ENCODE data around the gene SLC51A. TPM values are rescaled to one million over a fixed set of nuclear protein-coding genes. Genes with fewer than 3 reads are reported as not detected.

Gene SLC51A
- polyA plus RNA-seq, 2 donors: 0.21 to 0.69 TPM

DNA sequence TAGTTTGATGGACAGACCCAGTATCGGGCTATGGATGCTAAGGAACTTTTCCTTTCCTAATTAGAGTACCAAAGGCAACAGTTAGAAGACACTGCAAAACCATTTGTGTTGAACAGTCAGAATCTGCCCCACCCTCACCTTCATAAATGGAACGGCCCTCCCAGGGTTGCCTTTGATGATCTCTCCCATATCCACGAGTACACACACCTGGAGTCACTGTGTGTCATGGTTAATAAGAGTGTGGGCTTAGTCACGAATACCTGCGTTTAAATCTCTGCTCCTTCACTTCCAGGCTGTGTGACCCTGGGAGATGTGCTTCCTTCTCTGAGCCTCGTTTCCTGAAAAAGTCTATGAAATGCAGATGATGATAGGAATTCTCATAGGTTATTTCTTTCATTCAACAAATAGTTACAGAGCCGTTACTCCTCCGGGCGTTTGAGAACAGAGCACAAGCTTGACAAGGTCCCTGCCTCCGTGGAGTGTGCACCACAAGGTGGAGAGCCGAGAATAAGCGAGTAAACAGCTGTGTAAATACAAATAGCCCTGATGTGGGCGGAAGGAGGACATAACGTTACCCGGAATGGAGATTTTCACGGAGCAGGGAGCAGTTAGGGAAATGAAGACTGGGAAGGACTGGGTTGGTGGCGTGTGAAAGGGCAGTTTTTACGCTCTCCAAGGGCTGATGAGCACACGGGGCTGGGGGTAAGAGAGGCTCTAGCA is 6.7 kb downstream of the SLC51A start:
- Histone ChIP-seq H3K27ac (ENCODE audit: low read depth in 2 of 2, low read length in 1 of 2) (no peak overlapping the region), H3K27me3 (ENCODE audit: control insufficient read depth in 1 of 2, insufficient read depth in 2 of 2, low read length in 2 of 2) (no peaks in the 10 kb centered on the region)

DNA sequence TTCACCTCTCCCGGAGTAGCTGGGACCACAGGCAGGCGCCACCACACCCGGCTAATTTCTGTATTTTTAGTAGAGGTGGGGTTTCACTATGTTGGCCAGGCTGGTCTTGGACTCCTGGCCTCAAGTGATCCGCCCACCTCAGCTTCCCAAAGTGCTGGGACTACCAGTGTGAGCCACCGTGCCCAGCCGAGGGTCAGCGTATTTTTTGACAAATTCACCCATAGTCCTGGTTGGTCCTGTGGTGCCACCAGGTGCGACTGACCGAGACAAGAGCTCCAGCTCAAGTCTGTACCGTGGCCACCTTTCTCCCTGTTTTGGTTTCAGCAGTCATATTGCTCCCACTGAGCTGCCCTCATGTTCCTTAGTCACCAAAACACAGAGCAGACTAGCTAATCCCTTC is 8.8 kb downstream of the SLC51A start:
- Histone ChIP-seq H3K27me3 (ENCODE audit: control insufficient read depth in 1 of 2, insufficient read depth in 2 of 2, low read length in 2 of 2) (no peaks in the 10 kb centered on the region), H3K9me3 (ENCODE audit: control insufficient read depth in 2 of 2, insufficient read depth in 1 of 2, low read depth in 1 of 2, low read length in 1 of 2) (no peaks in the 10 kb centered on the region), H3K27ac (ENCODE audit: low read depth in 2 of 2, low read length in 1 of 2) (no peak overlapping the region), H3K4me3 (ENCODE audit: low read depth in 1 of 2, low read length in 2 of 2) (no peak overlapping the region), H3K4me1 (ENCODE audit: control insufficient read depth in 2 of 2, insufficient read depth in 2 of 2, low read length in 1 of 2) (peaks cover 0 to 2% of the 10 kb centered on the region in 2 donors), H3K36me3 (ENCODE audit: control insufficient read depth in 2 of 2, insufficient read depth in 2 of 2, low read length in 1 of 2) (no peaks in the 10 kb centered on the region)
- 91 to 97% methylated on average over 10 of the region's 10 CpGs for WGBS, 2 donors

More for the DNA sequence above, 6.7 kb downstream of the SLC51A start:
- Histone ChIP-seq H3K36me3 (ENCODE audit: control insufficient read depth in 2 of 2, insufficient read depth in 2 of 2, low read length in 1 of 2) (no peaks in the 10 kb centered on the region), H3K9me3 (ENCODE audit: control insufficient read depth in 2 of 2, insufficient read depth in 1 of 2, low read depth in 1 of 2, low read length in 1 of 2) (no peaks in the 10 kb centered on the region), H3K4me3 (ENCODE audit: low read depth in 1 of 2, low read length in 2 of 2) (no peak overlapping the region), H3K4me1 (ENCODE audit: control insufficient read depth in 2 of 2, insufficient read depth in 2 of 2, low read length in 1 of 2) (peaks cover 2 to 3% of the 10 kb centered on the region in 2 donors)
- 51 to 57% methylated on average over 19 of the region's 19 CpGs for WGBS, 2 donors

- Histone ChIP-seq H3K27ac (ENCODE audit: low read depth in 2 of 2, low read length in 1 of 2) (no peak overlapping the region), H3K27me3 (ENCODE audit: control insufficient read depth in 1 of 2, insufficient read depth in 2 of 2, low read length in 2 of 2) (no peaks in the 10 kb centered on the region), H3K4me1 (ENCODE audit: control insufficient read depth in 2 of 2, insufficient read depth in 2 of 2, low read length in 1 of 2) (peaks cover 0 to 2% of the 10 kb centered on the region in 2 donors), H3K4me3 (ENCODE audit: low read depth in 1 of 2, low read length in 2 of 2) (no peak overlapping the region), H3K36me3 (ENCODE audit: control insufficient read depth in 2 of 2, insufficient read depth in 2 of 2, low read length in 1 of 2) (no peaks in the 10 kb centered on the region), H3K9me3 (ENCODE audit: control insufficient read depth in 2 of 2, insufficient read depth in 1 of 2, low read depth in 1 of 2, low read length in 1 of 2) (no peaks in the 10 kb centered on the region)
- WGBS, 2 donors: 89 to 92% methylated on average over 15 of the region's 15 CpGs
Measured at GRCh38 chr3:196225763-196226364, 9.5 kb downstream of the SLC51A start.

- no peaks in the 10 kb centered on the region for H3K9me3 ChIP-seq (ENCODE audit: control insufficient read depth in 2 of 2, insufficient read depth in 1 of 2, low read depth in 1 of 2, low read length in 1 of 2)
- no peaks in the 10 kb centered on the region for H3K27me3 ChIP-seq (ENCODE audit: control insufficient read depth in 1 of 2, insufficient read depth in 2 of 2, low read length in 2 of 2)
- H3K4me3 ChIP-seq (ENCODE audit: low read depth in 1 of 2, low read length in 2 of 2): no peak overlapping the region
- no peak overlapping the region for H3K27ac ChIP-seq (ENCODE audit: low read depth in 2 of 2, low read length in 1 of 2)
- H3K4me1 ChIP-seq (ENCODE audit: control insufficient read depth in 2 of 2, insufficient read depth in 2 of 2, low read length in 1 of 2): peaks cover 0 to 2% of the 10 kb centered on the region in 2 donors
- WGBS, 2 donors: 73 to 83% methylated on average over 14 of the region's 14 CpGs
- no peaks in the 10 kb centered on the region for H3K36me3 ChIP-seq (ENCODE audit: control insufficient read depth in 2 of 2, insufficient read depth in 2 of 2, low read length in 1 of 2)
Measured at GRCh38 chr3:196227121-196227561, 10.8 kb downstream of the SLC51A start.

DNA sequence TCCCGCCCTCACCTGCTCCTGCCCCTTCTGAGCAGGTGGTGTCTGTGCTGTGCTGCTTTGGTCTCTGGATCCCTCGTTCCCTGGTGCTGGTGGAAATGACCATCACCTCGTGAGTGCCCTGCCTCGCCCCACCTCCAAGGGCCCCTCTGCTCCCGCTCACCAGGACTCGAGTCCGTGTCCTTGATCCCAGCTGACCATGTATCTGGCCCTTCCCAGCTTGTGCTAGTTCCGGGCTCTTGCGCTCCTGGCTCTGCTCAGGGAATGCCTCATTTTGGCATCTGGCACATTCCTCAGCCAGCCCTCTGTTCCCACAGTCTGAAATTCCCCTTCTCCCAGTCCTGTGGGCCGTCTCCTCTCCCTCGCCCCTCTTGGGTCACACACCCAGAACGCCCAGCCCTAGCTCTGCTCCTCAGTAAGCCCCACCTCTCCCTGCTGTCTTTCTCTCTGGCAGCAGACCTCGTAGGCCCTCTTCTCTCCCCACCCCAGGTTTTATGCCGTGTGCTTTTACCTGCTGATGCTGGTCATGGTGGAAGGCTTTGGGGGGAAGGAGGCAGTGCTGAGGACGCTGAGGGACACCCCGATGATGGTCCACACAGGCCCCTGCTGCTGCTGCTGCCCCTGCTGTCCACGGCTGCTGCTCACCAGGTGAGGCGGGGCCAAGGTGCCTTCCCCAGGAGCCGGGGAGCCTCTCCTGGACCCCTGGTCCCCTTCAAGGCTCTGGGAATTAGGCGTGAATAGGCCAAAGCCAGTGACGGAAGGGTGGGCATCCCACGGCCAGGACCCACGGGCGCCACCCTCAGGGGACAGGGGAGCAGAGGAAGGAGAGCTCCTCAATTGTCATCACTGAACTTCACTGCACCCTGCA is 11.5 kb downstream of the SLC51A start:
- no peak overlapping the region for H3K27ac ChIP-seq (ENCODE audit: low read depth in 2 of 2, low read length in 1 of 2)
- no peaks in the 10 kb centered on the region for H3K36me3 ChIP-seq (ENCODE audit: control insufficient read depth in 2 of 2, insufficient read depth in 2 of 2, low read length in 1 of 2)
- H3K9me3 ChIP-seq (ENCODE audit: control insufficient read depth in 2 of 2, insufficient read depth in 1 of 2, low read depth in 1 of 2, low read length in 1 of 2): no peaks in the 10 kb centered on the region
- no peaks in the 10 kb centered on the region for H3K27me3 ChIP-seq (ENCODE audit: control insufficient read depth in 1 of 2, insufficient read depth in 2 of 2, low read length in 2 of 2)
- WGBS, 2 donors: 59 to 67% methylated on average over 24 of the region's 24 CpGs
- H3K4me3 ChIP-seq (ENCODE audit: low read depth in 1 of 2, low read length in 2 of 2): no peak overlapping the region
- peaks cover 0 to 2% of the 10 kb centered on the region in 2 donors for H3K4me1 ChIP-seq (ENCODE audit: control insufficient read depth in 2 of 2, insufficient read depth in 2 of 2, low read length in 1 of 2)

DNA sequence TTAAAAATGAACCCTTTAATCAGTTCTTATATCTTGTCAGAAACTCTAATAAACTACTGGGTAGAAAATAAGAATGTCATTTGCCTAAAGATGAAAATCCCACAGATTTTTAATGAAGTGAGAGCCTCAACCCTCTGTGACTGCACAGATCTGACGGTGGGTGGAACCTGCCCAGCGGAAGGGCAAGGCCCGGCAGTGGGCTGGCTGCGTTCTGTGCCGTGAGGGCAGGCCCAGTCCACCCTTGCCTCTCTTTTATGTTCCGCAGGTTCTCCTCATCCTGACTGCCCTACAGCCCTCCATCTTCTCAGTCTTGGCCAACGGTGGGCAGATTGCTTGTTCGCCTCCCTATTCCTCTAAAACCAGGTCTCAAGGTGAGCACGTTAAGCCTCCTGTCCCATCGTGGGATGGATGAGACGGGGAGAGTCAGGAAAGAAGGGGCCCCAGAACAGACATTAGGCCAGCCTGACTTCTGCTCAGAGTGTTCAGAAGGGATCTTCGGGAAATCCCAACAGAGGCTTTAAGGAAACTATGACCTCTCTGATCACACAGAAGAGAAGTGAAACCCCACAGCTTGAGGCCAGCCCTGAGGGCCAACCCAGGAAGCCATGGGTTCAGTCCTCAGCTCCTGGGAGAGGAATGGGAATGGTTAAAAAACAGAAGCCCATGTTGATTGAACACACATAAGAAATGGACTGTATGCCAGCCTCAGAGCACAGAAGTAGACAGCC is 16.0 kb downstream of the SLC51A start:
- no peak overlapping the region for H3K27ac ChIP-seq (ENCODE audit: low read depth in 2 of 2, low read length in 1 of 2)
- no peaks in the 10 kb centered on the region for H3K9me3 ChIP-seq (ENCODE audit: control insufficient read depth in 2 of 2, insufficient read depth in 1 of 2, low read depth in 1 of 2, low read length in 1 of 2)
- H3K27me3 ChIP-seq (ENCODE audit: control insufficient read depth in 1 of 2, insufficient read depth in 2 of 2, low read length in 2 of 2): no peaks in the 10 kb centered on the region
- WGBS, 2 donors: 93 to 94% methylated on average over 12 of the region's 12 CpGs
- peaks cover 0 to 2% of the 10 kb centered on the region in 2 donors for H3K4me1 ChIP-seq (ENCODE audit: control insufficient read depth in 2 of 2, insufficient read depth in 2 of 2, low read length in 1 of 2)
- peaks cover 4% of the 10 kb centered on the region in 2 donors for H3K36me3 ChIP-seq (ENCODE audit: control insufficient read depth in 2 of 2, insufficient read depth in 2 of 2, low read length in 1 of 2)
- no peak overlapping the region for H3K4me3 ChIP-seq (ENCODE audit: low read depth in 1 of 2, low read length in 2 of 2)

- no peaks in the 10 kb centered on the region for H3K27me3 ChIP-seq (ENCODE audit: control insufficient read depth in 1 of 2, insufficient read depth in 2 of 2, low read length in 2 of 2)
- peaks cover 0 to 2% of the 10 kb centered on the region in 2 donors for H3K4me1 ChIP-seq (ENCODE audit: control insufficient read depth in 2 of 2, insufficient read depth in 2 of 2, low read length in 1 of 2)
- no peak overlapping the region for H3K4me3 ChIP-seq (ENCODE audit: low read depth in 1 of 2, low read length in 2 of 2)
- peaks cover 4 to 5% of the 10 kb centered on the region in 2 donors for H3K36me3 ChIP-seq (ENCODE audit: control insufficient read depth in 2 of 2, insufficient read depth in 2 of 2, low read length in 1 of 2)
- H3K9me3 ChIP-seq (ENCODE audit: control insufficient read depth in 2 of 2, insufficient read depth in 1 of 2, low read depth in 1 of 2, low read length in 1 of 2): no peaks in the 10 kb centered on the region
- WGBS, 2 donors: 89 to 91% methylated on average over 8 of the region's 8 CpGs
- no peak overlapping the region for H3K27ac ChIP-seq (ENCODE audit: low read depth in 2 of 2, low read length in 1 of 2)
Measured at GRCh38 chr3:196232882-196233251, 16.5 kb downstream of the SLC51A start.

DNA sequence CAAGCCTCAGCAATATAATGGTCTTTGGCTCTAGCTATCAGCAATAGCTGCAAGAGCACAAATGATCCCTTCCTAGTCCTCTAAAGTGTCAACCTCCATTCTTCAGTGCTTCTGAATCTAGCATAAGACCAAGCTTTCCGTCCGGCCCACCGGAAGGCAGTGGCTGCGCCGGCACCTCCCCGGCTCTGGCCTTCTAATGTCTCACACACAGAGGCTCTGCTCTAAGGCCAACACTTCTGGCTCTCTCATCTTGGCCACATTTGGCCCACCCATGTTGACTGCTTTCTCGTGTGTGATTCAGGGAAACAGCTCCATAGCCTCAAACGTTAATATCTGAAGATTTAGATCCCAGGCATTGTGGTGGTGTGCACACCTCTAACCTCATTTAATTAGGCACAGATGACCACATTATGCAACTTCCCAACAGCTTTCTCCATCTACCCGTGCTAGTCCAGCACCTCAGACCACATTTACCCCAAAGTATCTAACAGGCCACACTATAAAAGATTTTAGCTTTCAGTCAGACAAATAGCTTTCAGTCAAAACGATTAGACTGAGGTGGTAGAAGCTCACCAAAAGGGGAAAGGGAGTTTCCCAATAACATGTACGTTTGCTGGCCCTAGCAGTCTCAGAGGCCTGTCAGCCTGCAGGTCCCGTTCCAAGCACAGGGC is 19.3 kb downstream of the SLC51A start:
- peaks cover 5 to 11% of the 10 kb centered on the region in 2 donors for H3K36me3 ChIP-seq (ENCODE audit: control insufficient read depth in 2 of 2, insufficient read depth in 2 of 2, low read length in 1 of 2)

DNA sequence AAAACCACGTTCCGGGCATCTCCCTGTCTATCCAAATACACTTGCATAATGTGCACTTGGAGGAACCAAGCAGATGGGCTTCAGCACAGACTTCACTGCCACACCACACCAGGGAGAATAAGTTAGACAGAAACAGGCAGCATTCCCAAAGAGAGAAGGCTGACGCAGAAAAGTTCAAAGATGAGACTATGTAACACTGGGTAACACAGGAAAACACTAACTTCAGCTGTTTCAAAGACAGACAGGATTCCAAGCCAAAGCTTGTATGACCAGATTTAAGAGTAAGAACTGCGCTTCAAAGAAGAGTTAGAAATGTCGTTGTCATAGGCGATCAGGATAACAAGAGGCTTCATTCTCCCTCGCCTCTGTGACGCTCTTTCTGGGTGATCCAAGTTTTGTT is 19.9 kb downstream of the SLC51A start:
- Histone ChIP-seq H3K9me3 (ENCODE audit: control insufficient read depth in 2 of 2, insufficient read depth in 1 of 2, low read depth in 1 of 2, low read length in 1 of 2) (no peaks in the 10 kb centered on the region), H3K36me3 (ENCODE audit: control insufficient read depth in 2 of 2, insufficient read depth in 2 of 2, low read length in 1 of 2) (peaks cover 5 to 11% of the 10 kb centered on the region in 2 donors), H3K4me3 (ENCODE audit: low read depth in 1 of 2, low read length in 2 of 2) (no peak overlapping the region), H3K27ac (ENCODE audit: low read depth in 2 of 2, low read length in 1 of 2) (no peak overlapping the region), H3K27me3 (ENCODE audit: control insufficient read depth in 1 of 2, insufficient read depth in 2 of 2, low read length in 2 of 2) (no peaks in the 10 kb centered on the region), H3K4me1 (ENCODE audit: control insufficient read depth in 2 of 2, insufficient read depth in 2 of 2, low read length in 1 of 2) (no peaks in the 10 kb centered on the region)
- 94 to 95% methylated on average over 8 of the region's 8 CpGs for WGBS, 2 donors

More for the DNA sequence above, 19.3 kb downstream of the SLC51A start:
- H3K9me3 ChIP-seq (ENCODE audit: control insufficient read depth in 2 of 2, insufficient read depth in 1 of 2, low read depth in 1 of 2, low read length in 1 of 2): no peaks in the 10 kb centered on the region
- no peaks in the 10 kb centered on the region for H3K27me3 ChIP-seq (ENCODE audit: control insufficient read depth in 1 of 2, insufficient read depth in 2 of 2, low read length in 2 of 2)
- no peak overlapping the region for H3K4me3 ChIP-seq (ENCODE audit: low read depth in 1 of 2, low read length in 2 of 2)
- WGBS, 2 donors: 77 to 82% methylated on average over 12 of the region's 12 CpGs
- no peak overlapping the region for H3K27ac ChIP-seq (ENCODE audit: low read depth in 2 of 2, low read length in 1 of 2)
- H3K4me1 ChIP-seq (ENCODE audit: control insufficient read depth in 2 of 2, insufficient read depth in 2 of 2, low read length in 1 of 2): no peaks in the 10 kb centered on the region
